Daoy (cell line): ENCODE data around the gene MAD2L1BP. TPM values are rescaled to one million over a fixed set of nuclear protein-coding genes. Genes with fewer than 3 reads are reported as not detected.

ENCODE experiments used
- DNase-seq: peaks from one replicate; pipeline ENCODE4 v3.0.0-alpha.2; 2015; ENCODE audit warnings: low read depth
- total RNA-seq: library from RNA; depleted of rRNA; stranded (reverse); fragments of >200 nt; shearing (Covaris generic); gene quantifications from 2 replicates; pipeline ENCODE4 v1.2.3, GENCODE V29; 2014; rRNA removed

The MAD2L1BP gene
- total RNA-seq, 1 experiment from 2014 or later: 59.5 TPM

GRCh38 chr6:43681303-43681702 lies 45.7 kb downstream of the MAD2L1BP start:
- no peak for DNase-seq

GRCh38 chr6:43682724-43683429 lies 47.2 kb downstream of the MAD2L1BP start:
- no peak for DNase-seq

GRCh38 chr6:43683708-43684455 lies 48.2 kb downstream of the MAD2L1BP start:
- DNase-seq: no peak

GRCh38 chr6:43687079-43687436 lies 51.4 kb downstream of the MAD2L1BP start:
- no peak for DNase-seq

- DNase-seq: peak; percentile 89
These were observed 52.1 kb downstream of the MAD2L1BP start, which contains the start of gene MRPS18A for GRCh38 chr6:43687437-43688347. Gene MRPS18A, minus strand, starts transcription at chr6:43687791. Its CDS starts 12 bp downstream, at chr6:43687779.

GRCh38 chr6:43689421-43689820 lies 53.8 kb downstream of the MAD2L1BP start:
- no peak for DNase-seq

Other genes starting within 250 kb of the MAD2L1BP start
- gene ABCC10, start 208.3 kb upstream of the MAD2L1BP start, total RNA-seq: 7.9 and 32.4 TPM in 2 replicates
- 1.4 and 2.4 TPM in 2 replicates for gene DLK2, start 180.3 kb upstream of the MAD2L1BP start, total RNA-seq
- 16.8 and 16.9 TPM in 2 replicates for gene TJAP1, start 158.3 kb upstream of the MAD2L1BP start, total RNA-seq
- gene LRRC73, start 125.5 kb upstream of the MAD2L1BP start, total RNA-seq: 2.1 TPM in 1 of 2 replicates, not detected in the other
- 127 and 129 TPM in 2 replicates for gene YIPF3, start 118.9 kb upstream of the MAD2L1BP start, total RNA-seq
- gene POLR1C, start 118.8 kb upstream of the MAD2L1BP start, total RNA-seq: 71.7 and 72.6 TPM in 2 replicates
- 57.6 and 62.1 TPM in 2 replicates for gene XPO5, start 59.8 kb upstream of the MAD2L1BP start, total RNA-seq
- 14.3 and 14.7 TPM in 2 replicates for gene POLH, start 59.7 kb upstream of the MAD2L1BP start, total RNA-seq
- gene GTPBP2, start 6.6 kb upstream of the MAD2L1BP start, total RNA-seq: 50.3 and 55.5 TPM in 2 replicates
- gene RSPH9, start 9.2 kb downstream of the MAD2L1BP start, total RNA-seq: not detected in 2 replicates
- gene MRPS18A, start 52.0 kb downstream of the MAD2L1BP start, total RNA-seq: 70.7 and 77.8 TPM in 2 replicates
- 57.1 and 77.5 TPM in 2 replicates for gene VEGFA, start 134.4 kb downstream of the MAD2L1BP start, total RNA-seq